ENCODE measurements around the gene TIMP1. TPM values are rescaled to one million over a fixed set of nuclear protein-coding genes. Genes with fewer than 3 reads are reported as not detected.

The TIMP1 gene
- total RNA-seq, 1 donor from 2014 or later, result 118 TPM

GRCh38 chrX:47625365-47625764, 43.1 kb downstream of the TIMP1 start:
- DNase-seq (ENCODE audit: low read depth), result no peak
- TF ChIP-seq, protein P1, sequence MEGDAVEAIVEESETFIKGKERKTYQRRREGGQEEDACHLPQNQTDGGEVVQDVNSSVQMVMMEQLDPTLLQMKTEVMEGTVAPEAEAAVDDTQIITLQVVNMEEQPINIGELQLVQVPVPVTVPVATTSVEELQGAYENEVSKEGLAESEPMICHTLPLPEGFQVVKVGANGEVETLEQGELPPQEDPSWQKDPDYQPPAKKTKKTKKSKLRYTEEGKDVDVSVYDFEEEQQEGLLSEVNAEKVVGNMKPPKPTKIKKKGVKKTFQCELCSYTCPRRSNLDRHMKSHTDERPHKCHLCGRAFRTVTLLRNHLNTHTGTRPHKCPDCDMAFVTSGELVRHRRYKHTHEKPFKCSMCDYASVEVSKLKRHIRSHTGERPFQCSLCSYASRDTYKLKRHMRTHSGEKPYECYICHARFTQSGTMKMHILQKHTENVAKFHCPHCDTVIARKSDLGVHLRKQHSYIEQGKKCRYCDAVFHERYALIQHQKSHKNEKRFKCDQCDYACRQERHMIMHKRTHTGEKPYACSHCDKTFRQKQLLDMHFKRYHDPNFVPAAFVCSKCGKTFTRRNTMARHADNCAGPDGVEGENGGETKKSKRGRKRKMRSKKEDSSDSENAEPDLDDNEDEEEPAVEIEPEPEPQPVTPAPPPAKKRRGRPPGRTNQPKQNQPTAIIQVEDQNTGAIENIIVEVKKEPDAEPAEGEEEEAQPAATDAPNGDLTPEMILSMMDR (IDR thresholded peaks at IDR 0.05; ENCODE audit: insufficient read depth, low read length, poor library complexity, severe bottlenecking), result no peak
- no peaks in the 10 kb centered on the region for H3K27me3 ChIP-seq (ENCODE audit: control insufficient read depth, insufficient read depth, low read length)
- no peak overlapping the region for H3K4me3 ChIP-seq (ENCODE audit: low read depth, low read length)
- H3K36me3 ChIP-seq (ENCODE audit: control insufficient read depth, insufficient read depth, low read length), result no peaks in the 10 kb centered on the region

- Histone ChIP-seq H3K4me3 (ENCODE audit: low read depth, low read length) (no peak overlapping the region), H3K27me3 (ENCODE audit: control insufficient read depth, insufficient read depth, low read length) (no peaks in the 10 kb centered on the region), H3K36me3 (ENCODE audit: control insufficient read depth, insufficient read depth, low read length) (no peaks in the 10 kb centered on the region)
- no peak for DNase-seq (ENCODE audit: low read depth)
- TF ChIP-seq, protein P1 (IDR thresholded peaks at IDR 0.05; ENCODE audit: insufficient read depth, low read length, poor library complexity, severe bottlenecking), result no peak
Observed at GRCh38 chrX:47628982-47629381, 46.7 kb downstream of the TIMP1 start.

DNA sequence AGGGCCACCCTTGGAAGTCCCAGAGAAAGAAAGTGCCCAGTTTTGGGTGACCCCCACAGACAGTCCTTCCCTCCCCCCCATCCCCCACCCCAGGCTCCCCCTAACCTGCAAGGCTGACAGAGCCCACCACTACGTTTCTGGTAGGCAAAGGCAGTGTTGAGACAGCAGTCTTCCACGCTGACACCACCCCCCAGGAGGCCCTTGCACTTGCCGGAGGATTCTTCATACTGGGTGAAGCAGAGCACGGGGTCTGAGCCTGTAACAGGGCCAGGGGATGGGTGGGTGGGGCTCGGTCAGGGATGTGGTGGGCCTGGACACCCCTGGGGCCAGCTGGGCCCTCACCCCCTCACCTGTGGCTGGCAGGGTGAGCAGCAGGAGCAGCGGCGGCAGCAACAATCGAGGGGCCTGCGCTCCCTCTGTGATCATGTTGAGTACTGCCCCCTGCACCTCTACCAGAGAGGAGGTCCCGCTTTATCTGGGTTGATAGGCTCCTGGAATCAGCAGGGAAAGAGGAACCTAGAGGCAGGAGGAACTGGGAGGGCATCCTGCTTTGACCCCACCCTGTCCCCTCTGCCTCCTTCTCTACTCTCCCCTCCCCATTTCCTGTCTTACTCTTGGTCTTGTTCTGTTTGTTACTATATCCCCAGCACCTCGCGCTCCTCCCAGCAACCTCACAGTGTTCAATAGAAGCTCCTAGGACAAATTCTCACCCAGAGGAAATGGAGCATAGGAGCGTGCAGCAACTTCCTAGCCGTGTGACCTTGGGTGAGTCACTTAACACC, 47.4 kb downstream of the TIMP1 start, which contains the start of gene CFP:
Gene CFP (minus strand): TSS at position 512 of the 782 bp plus-strand sequence. CDS start 86 bp downstream, at position 426.
- DNase-seq (ENCODE audit: low read depth), result no peak
- Histone ChIP-seq H3K36me3 (ENCODE audit: control insufficient read depth, insufficient read depth, low read length) (no peaks in the 10 kb centered on the region), H3K4me3 (ENCODE audit: low read depth, low read length) (no peak within 1 kb of the TSS), H3K27me3 (ENCODE audit: control insufficient read depth, insufficient read depth, low read length) (no peaks in the 10 kb centered on the region)
- TF ChIP-seq, protein P1 (IDR thresholded peaks at IDR 0.05; ENCODE audit: insufficient read depth, low read length, poor library complexity, severe bottlenecking), result no peak

GRCh38 chrX:47631676-47632075, 49.4 kb downstream of the TIMP1 start:
- Histone ChIP-seq H3K27me3 (ENCODE audit: control insufficient read depth, insufficient read depth, low read length) (no peaks in the 10 kb centered on the region), H3K4me3 (ENCODE audit: low read depth, low read length) (no peak overlapping the region), H3K36me3 (ENCODE audit: control insufficient read depth, insufficient read depth, low read length) (no peaks in the 10 kb centered on the region)
- TF ChIP-seq, protein P1 (IDR thresholded peaks at IDR 0.05; ENCODE audit: insufficient read depth, low read length, poor library complexity, severe bottlenecking), result no peak
- DNase-seq (ENCODE audit: low read depth), result no peak

DNA sequence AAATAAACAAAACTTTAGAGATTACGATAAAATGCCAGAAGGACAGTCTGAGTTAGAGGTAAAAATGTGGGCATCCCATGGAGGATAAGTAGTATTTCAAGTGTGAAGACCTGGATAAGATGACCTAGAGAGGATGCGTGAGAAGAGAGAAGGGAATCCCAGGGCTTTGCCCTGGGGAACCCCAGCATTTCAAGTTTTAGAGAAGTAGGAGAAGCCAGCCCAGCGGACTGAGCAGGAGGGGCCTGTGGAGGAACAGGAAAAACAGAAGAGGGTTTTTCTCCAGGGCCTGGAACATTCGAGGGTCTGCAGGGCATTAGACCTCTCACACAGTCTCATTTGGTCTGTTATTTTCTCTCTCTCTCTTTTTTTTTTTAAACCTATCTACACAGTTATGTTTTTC, 50.4 kb downstream of the TIMP1 start:
- DNase-seq (ENCODE audit: low read depth), result no peak
- H3K27me3 ChIP-seq (ENCODE audit: control insufficient read depth, insufficient read depth, low read length), result no peaks in the 10 kb centered on the region
- TF ChIP-seq, protein P1 (IDR thresholded peaks at IDR 0.05; ENCODE audit: insufficient read depth, low read length, poor library complexity, severe bottlenecking), result no peak
- no peak overlapping the region for H3K4me3 ChIP-seq (ENCODE audit: low read depth, low read length)
- H3K36me3 ChIP-seq (ENCODE audit: control insufficient read depth, insufficient read depth, low read length), result no peaks in the 10 kb centered on the region

Measured in kidney epithelial cell (primary cell).